ENCODE data around the gene CCDC195.

The CCDC195 gene

GRCh38 chr2:224722770-224723169 is 6.6 kb upstream of the CCDC195 start:
- TF ChIP-seq CTCF (IDR thresholded peaks at IDR 0.05; ENCODE audit: low read length, missing control alignments), result no peak
- H3K4me3 ChIP-seq (replicated peaks; ENCODE audit: low read depth, low read length), result no peak overlapping the region
- no peak for DNase-seq (ENCODE audit: low read depth)

- TF ChIP-seq CTCF (IDR thresholded peaks at IDR 0.05; ENCODE audit: low read length, missing control alignments), result no peak
- DNase-seq (ENCODE audit: low read depth), result no peak
- no peak overlapping the region for H3K4me3 ChIP-seq (replicated peaks; ENCODE audit: low read depth, low read length)
Measured at GRCh38 chr2:224722250-224722649, 6.1 kb upstream of the CCDC195 start.

GRCh38 chr2:224716921-224717320 is 756 bp upstream of the CCDC195 start:
- no peak for DNase-seq (ENCODE audit: low read depth)
- H3K4me3 ChIP-seq (replicated peaks; ENCODE audit: low read depth, low read length), result no peak overlapping the region
- TF ChIP-seq CTCF (IDR thresholded peaks at IDR 0.05; ENCODE audit: low read length, missing control alignments), result no peak

GRCh38 chr2:224711859-224712665 is 4.1 kb downstream of the CCDC195 start:
- no peak overlapping the region for H3K4me3 ChIP-seq (replicated peaks; ENCODE audit: low read depth, low read length)
- no peak for TF ChIP-seq CTCF (IDR thresholded peaks at IDR 0.05; ENCODE audit: low read length, missing control alignments)
- peak; percentile 13 for DNase-seq (ENCODE audit: low read depth)

GRCh38 chr2:224711381-224711780 is 4.8 kb downstream of the CCDC195 start:
- no peak for DNase-seq (ENCODE audit: low read depth)
- H3K4me3 ChIP-seq (replicated peaks; ENCODE audit: low read depth, low read length), result no peak overlapping the region
- TF ChIP-seq CTCF (IDR thresholded peaks at IDR 0.05; ENCODE audit: low read length, missing control alignments), result no peak

- TF ChIP-seq CTCF (IDR thresholded peaks at IDR 0.05; ENCODE audit: low read length, missing control alignments), result no peak
- no peak for DNase-seq (ENCODE audit: low read depth)
- H3K4me3 ChIP-seq (replicated peaks; ENCODE audit: low read depth, low read length), result no peak overlapping the region
Measured at GRCh38 chr2:224709301-224709700, 6.9 kb downstream of the CCDC195 start.

- TF ChIP-seq CTCF (IDR thresholded peaks at IDR 0.05; ENCODE audit: low read length, missing control alignments), result no peak
- no peak overlapping the region for H3K4me3 ChIP-seq (replicated peaks; ENCODE audit: low read depth, low read length)
- no peak for DNase-seq (ENCODE audit: low read depth)
Measured at GRCh38 chr2:224694502-224694901, 21.7 kb downstream of the CCDC195 start.
